Gastrocnemius medialis (tissue), 4 donors: ENCODE data around the gene CHCHD1.

Experiments used
- POLR2A ChIP-seq, 2 donors: fragments of 450-650 bp; IDR thresholded peaks; one replicate each; pipeline ENCODE4 v1.6.1; 2017; ENCODE audit warnings: antibody characterized with exemption in 2 of 2, mild to moderate bottlenecking in 2 of 2, moderate library complexity in 2 of 2
- TF ChIP-seq, protein P1 (sequence below), 5 experiments: fragments of 450-650 bp in 3 of 5; fragments of 200-600 bp in 2 of 5; sonication (generic) in 2 of 5; IDR thresholded peaks in 4 of 5; conservative IDR thresholded peaks in 1 of 5; 1 replicate in 4 of 5; 2 replicates in 1 of 5; pipeline ENCODE4 v1.5.1; 2016 to 2019; ENCODE audit warnings: antibody characterized with exemption in 5 of 5, mild to moderate bottlenecking in 3 of 5, moderate library complexity in 3 of 5

DNA sequence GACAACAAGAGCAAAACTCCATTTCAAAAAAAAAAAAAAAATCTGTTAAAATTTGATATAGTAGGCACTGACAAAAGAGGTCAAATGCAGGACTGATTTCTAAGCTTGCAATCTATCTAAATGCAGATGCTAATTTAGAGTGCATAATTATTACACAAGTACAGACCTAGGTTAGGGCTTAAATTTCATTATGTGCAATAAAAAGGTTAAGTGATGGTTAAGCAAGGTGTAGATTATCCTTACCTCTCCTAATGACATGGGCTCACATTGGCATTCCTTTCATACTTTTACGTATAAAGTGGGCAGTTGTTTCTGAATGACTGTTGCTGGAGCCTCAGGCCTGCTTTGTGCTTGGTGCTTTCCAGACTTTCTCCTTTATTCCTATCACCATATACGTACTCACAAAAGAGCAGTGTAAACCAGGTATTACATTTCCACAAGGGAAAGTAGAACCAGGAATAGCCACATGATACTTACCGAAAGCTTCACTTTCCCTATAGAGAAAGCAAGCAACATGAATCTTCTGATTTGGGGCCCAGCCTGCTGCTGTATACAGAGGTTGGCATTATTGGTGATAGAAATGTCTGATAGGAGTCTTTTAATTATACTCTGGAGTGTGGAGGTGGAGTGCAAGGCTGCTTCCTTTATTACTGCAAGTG is 2.2 kb upstream of the CHCHD1 start:
- no peak for TF ChIP-seq POLR2A (IDR thresholded peaks at IDR 0.05)
- TF ChIP-seq, protein P1, sequence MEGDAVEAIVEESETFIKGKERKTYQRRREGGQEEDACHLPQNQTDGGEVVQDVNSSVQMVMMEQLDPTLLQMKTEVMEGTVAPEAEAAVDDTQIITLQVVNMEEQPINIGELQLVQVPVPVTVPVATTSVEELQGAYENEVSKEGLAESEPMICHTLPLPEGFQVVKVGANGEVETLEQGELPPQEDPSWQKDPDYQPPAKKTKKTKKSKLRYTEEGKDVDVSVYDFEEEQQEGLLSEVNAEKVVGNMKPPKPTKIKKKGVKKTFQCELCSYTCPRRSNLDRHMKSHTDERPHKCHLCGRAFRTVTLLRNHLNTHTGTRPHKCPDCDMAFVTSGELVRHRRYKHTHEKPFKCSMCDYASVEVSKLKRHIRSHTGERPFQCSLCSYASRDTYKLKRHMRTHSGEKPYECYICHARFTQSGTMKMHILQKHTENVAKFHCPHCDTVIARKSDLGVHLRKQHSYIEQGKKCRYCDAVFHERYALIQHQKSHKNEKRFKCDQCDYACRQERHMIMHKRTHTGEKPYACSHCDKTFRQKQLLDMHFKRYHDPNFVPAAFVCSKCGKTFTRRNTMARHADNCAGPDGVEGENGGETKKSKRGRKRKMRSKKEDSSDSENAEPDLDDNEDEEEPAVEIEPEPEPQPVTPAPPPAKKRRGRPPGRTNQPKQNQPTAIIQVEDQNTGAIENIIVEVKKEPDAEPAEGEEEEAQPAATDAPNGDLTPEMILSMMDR (IDR thresholded peaks at IDR 0.05 in 4 of 5, conservative IDR thresholded peaks at IDR 0.05 in 1 of 5), result no peak
